ENCODE measurements around the gene DNAJC16.
A peak's percentile ranks its signal among the peaks of the same experiment; 100 is the strongest.

Gene DNAJC16

GRCh38 chr1:15492596-15492995 is 34.1 kb upstream of the DNAJC16 start:
- peaks cover 12% of the 10 kb centered on the region for H3K4me1 Mint-ChIP-seq
- H3K27me3 Mint-ChIP-seq (ENCODE audit: low read depth) = no peaks in the 10 kb centered on the region
- H3K4me3 Mint-ChIP-seq = no peak overlapping the region
- TF ChIP-seq CTCF (IDR thresholded peaks at IDR 0.05; ENCODE audit: unreplicated experiment in 3 of 3) = no peak
- no peak overlapping the region for H3K27ac Mint-ChIP-seq
- peaks cover 60% of the 10 kb centered on the region for H3K36me3 Mint-ChIP-seq (ENCODE audit: low read depth)
- peaks cover 3% of the 10 kb centered on the region for H3K9me3 Mint-ChIP-seq

- peaks cover 65% of the 10 kb centered on the region for H3K36me3 Mint-ChIP-seq (ENCODE audit: low read depth)
- no peak overlapping the region for H3K4me3 Mint-ChIP-seq
- H3K27ac Mint-ChIP-seq = no peak overlapping the region
- H3K27me3 Mint-ChIP-seq (ENCODE audit: low read depth) = no peaks in the 10 kb centered on the region
- H3K9me3 Mint-ChIP-seq = peaks cover 3% of the 10 kb centered on the region
- H3K4me1 Mint-ChIP-seq = peaks cover 7% of the 10 kb centered on the region
- no peak for TF ChIP-seq CTCF (IDR thresholded peaks at IDR 0.05; ENCODE audit: unreplicated experiment in 3 of 3)
These were observed 32.7 kb upstream of the DNAJC16 start for GRCh38 chr1:15493869-15494390.

- peaks cover 7% of the 10 kb centered on the region for H3K4me1 Mint-ChIP-seq
- no peak for TF ChIP-seq CTCF (IDR thresholded peaks at IDR 0.05; ENCODE audit: unreplicated experiment in 3 of 3)
- H3K9me3 Mint-ChIP-seq = peaks cover 3% of the 10 kb centered on the region
- H3K27me3 Mint-ChIP-seq (ENCODE audit: low read depth) = no peaks in the 10 kb centered on the region
- peaks cover 36% of the 10 kb centered on the region for H3K36me3 Mint-ChIP-seq (ENCODE audit: low read depth)
- no peak overlapping the region for H3K4me3 Mint-ChIP-seq
- peak overlapping the region in 2 of 3 experiments; percentile 20 to 25 for H3K27ac Mint-ChIP-seq
These were observed 26.2 kb upstream of the DNAJC16 start for GRCh38 chr1:15500184-15501178.

- Mint-ChIP-seq H3K4me1 (peaks cover 7% of the 10 kb centered on the region), H3K4me3 (no peak overlapping the region), H3K27me3 (ENCODE audit: low read depth) (no peaks in the 10 kb centered on the region), H3K27ac (no peak overlapping the region), H3K9me3 (peaks cover 3% of the 10 kb centered on the region), H3K36me3 (ENCODE audit: low read depth) (peaks cover 26% of the 10 kb centered on the region)
- peak; percentile 59 to 71 (median 61) for TF ChIP-seq CTCF (IDR thresholded peaks at IDR 0.05; ENCODE audit: unreplicated experiment in 3 of 3)
These were observed 25.2 kb upstream of the DNAJC16 start for GRCh38 chr1:15501208-15502032.

GRCh38 chr1:15504436-15504835 is 22.2 kb upstream of the DNAJC16 start:
- Mint-ChIP-seq H3K4me1 (peaks cover 7% of the 10 kb centered on the region), H3K9me3 (no peaks in the 10 kb centered on the region), H3K4me3 (no peak overlapping the region), H3K27ac (no peak overlapping the region), H3K36me3 (ENCODE audit: low read depth) (peaks cover 19% of the 10 kb centered on the region), H3K27me3 (ENCODE audit: low read depth) (no peaks in the 10 kb centered on the region)
- no peak for TF ChIP-seq CTCF (IDR thresholded peaks at IDR 0.05; ENCODE audit: unreplicated experiment in 3 of 3)

Measured in nephron (organoid).